Measurements from ENCODE around the gene SUSD3. TPM values are rescaled to one million over a fixed set of nuclear protein-coding genes. Genes with fewer than 3 reads are reported as not detected.
"Not testable (repeated sequence)": the region's sequence is repeated elsewhere in the genome, so short reads cannot be mapped to it uniquely, and the experiment has no call there.

SUSD3 gene
- total RNA-seq, 1 donor from 2014 or later, result 2.4 TPM

DNA sequence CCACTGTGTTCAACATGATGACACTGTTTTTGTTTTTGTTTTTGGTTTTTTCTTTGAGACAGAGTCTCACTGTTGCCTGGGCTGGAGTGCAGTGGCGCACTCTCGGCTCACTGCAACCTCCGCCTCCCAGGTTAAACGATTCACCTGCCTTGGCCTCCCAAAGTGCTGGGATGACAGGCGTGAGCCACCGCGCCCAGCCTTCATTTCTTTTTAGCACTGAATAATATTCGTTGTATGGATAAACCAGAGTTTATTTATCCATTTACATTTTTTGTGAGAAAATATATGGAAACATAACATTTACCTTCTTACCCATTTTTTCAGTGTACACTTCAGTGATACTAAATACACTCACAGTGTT lies 41.8 kb downstream of the SUSD3 start:
- Mint-ChIP-seq H3K9me3 (peaks cover 29% of the 10 kb centered on the region), H3K27me3 (ENCODE audit: low read depth) (no peaks in the 10 kb centered on the region), H3K4me3 (no peak overlapping the region), H3K27ac (no peak overlapping the region), H3K36me3 (peaks cover 19% of the 10 kb centered on the region), H3K4me1 (peaks cover 18% of the 10 kb centered on the region)
- no peak for TF ChIP-seq CTCF (IDR thresholded peaks at IDR 0.05; ENCODE audit: unreplicated experiment)
- no peak for DNase-seq (ENCODE audit: low spot score in 2 of 2, unreplicated experiment in 2 of 2)

DNA sequence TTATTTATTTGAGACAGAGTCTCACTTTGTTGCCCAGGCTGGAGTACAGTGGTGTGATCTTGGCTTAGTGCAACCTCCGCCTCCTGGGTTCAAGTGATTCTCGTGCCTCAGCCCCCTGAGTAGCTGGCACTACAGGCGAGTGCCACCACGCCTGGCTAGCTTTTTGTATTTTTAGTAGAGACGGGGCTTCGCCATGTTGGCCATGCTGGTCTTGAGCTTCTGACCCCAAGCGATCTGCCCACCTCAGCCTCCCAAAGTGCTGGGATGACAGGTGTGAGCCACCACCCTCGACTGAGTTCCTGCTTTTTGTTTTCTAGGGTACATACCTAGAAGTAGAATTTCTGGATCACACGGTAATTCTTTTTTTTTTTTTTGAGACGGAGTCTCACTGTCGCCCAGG lies 42.6 kb downstream of the SUSD3 start:
- H3K27me3 Mint-ChIP-seq (ENCODE audit: low read depth); H3K4me3 Mint-ChIP-seq; H3K27ac Mint-ChIP-seq; DNase-seq (ENCODE audit: low spot score in 2 of 2, unreplicated experiment in 2 of 2): not testable (repeated sequence)
- Mint-ChIP-seq H3K36me3 (peaks cover 21% of the 10 kb centered on the region), H3K9me3 (peaks cover 35% of the 10 kb centered on the region), H3K4me1 (peaks cover 18% of the 10 kb centered on the region)

- Mint-ChIP-seq H3K9me3 (peaks cover 33% of the 10 kb centered on the region), H3K27me3 (ENCODE audit: low read depth) (no peaks in the 10 kb centered on the region), H3K4me1 (no peaks in the 10 kb centered on the region), H3K4me3 (no peak overlapping the region), H3K36me3 (peaks cover 22% of the 10 kb centered on the region), H3K27ac (no peak overlapping the region)
- no peak for DNase-seq (ENCODE audit: low spot score in 2 of 2, unreplicated experiment in 2 of 2)
- TF ChIP-seq CTCF (IDR thresholded peaks at IDR 0.05; ENCODE audit: unreplicated experiment), result no peak
Observed at GRCh38 chr9:93105620-93106019, 47.1 kb downstream of the SUSD3 start.

DNA sequence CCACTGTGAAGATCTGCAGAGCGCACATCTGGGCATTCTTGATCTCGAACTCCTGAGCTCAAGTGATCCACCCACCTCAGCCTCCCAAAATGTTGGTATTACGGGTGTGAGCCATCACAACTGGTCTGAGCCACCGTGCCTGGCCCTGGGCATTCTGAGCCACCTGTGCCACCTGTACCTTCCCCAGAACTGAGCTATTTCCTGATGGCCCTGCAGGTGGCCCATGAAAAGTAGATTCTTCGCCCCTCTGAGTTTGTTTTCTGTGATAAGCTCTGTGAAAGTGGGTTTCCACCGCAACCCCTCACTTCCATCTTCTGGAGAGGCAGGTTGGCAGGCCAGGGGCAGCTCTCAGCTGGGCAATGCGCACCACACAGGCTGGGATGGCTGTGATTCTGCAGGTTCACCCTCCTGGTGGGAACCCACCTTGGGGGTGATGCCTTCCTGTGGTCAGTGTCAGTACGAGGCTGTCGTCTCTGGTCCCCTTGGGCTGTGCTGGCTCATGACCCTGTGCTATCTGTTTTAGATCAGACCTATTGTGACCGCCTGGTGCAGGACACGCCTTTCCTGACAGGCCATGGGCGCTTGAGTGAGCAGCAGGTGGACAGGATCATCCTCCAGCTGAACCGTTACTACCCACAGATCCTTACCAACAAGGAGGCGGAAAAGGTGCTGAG lies 48.8 kb downstream of the SUSD3 start:
- Mint-ChIP-seq H3K4me1 (no peaks in the 10 kb centered on the region), H3K9me3 (peaks cover 29% of the 10 kb centered on the region), H3K4me3 (no peak overlapping the region), H3K27ac (no peak overlapping the region), H3K27me3 (ENCODE audit: low read depth) (no peaks in the 10 kb centered on the region), H3K36me3 (peaks cover 21% of the 10 kb centered on the region)
- DNase-seq (ENCODE audit: low spot score in 2 of 2, unreplicated experiment in 2 of 2), result no peak
- no peak for TF ChIP-seq CTCF (IDR thresholded peaks at IDR 0.05; ENCODE audit: unreplicated experiment)

GRCh38 chr9:93107825-93108161 lies 49.3 kb downstream of the SUSD3 start:
- Mint-ChIP-seq H3K27me3 (ENCODE audit: low read depth) (no peaks in the 10 kb centered on the region), H3K4me1 (no peaks in the 10 kb centered on the region), H3K9me3 (peaks cover 26% of the 10 kb centered on the region), H3K36me3 (peaks cover 19% of the 10 kb centered on the region), H3K4me3 (no peak overlapping the region), H3K27ac (no peak overlapping the region)
- no peak for TF ChIP-seq CTCF (IDR thresholded peaks at IDR 0.05; ENCODE audit: unreplicated experiment)
- DNase-seq (ENCODE audit: low spot score in 2 of 2, unreplicated experiment in 2 of 2), result no peak

DNA sequence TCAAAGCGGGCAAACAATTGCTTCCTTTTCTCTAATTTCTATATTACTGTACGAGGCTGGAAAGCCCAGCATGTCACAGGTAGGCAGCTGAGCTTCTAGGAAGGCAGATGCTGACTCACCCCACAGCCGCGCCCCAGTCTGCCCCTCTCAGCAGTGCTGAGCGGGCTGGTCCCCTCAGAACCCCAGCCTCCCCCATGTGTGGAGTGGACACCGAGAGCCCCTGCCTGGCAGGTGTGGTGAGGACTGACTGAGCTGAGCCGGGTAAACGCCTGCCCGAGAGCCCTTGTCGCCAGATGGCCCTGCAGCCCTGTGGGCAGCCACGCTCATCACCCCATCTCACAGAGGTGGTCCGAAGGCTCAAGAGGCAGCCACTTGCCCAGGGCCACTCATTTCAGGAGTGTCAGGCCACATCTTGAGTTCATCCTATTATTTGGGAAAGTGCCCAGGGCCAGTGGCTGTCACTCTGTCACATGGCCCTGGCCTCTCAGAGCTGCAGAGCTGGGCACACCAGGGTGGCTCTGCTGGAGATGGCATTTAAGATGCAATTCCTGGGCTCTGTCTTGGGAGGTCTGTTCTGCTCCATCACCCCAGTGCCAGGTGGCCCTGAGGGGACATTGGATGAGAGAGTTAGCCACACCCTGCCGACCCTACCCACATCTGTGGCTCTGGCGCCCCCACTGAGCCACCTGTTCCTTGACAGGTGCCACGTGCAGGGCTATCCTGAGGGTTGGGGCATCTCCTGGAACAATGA lies 50.0 kb downstream of the SUSD3 start:
- TF ChIP-seq CTCF (IDR thresholded peaks at IDR 0.05; ENCODE audit: unreplicated experiment), result no peak
- peaks cover 20% of the 10 kb centered on the region for H3K9me3 Mint-ChIP-seq
- no peak for DNase-seq (ENCODE audit: low spot score in 2 of 2, unreplicated experiment in 2 of 2)
- no peaks in the 10 kb centered on the region for H3K27me3 Mint-ChIP-seq (ENCODE audit: low read depth)
- peaks cover 16% of the 10 kb centered on the region for H3K36me3 Mint-ChIP-seq
- H3K4me1 Mint-ChIP-seq, result no peaks in the 10 kb centered on the region
- no peak overlapping the region for H3K27ac Mint-ChIP-seq
- H3K4me3 Mint-ChIP-seq, result no peak overlapping the region
